Activated naive CD4-positive, alpha-beta T cell treated with anti-CD3 and anti-CD28 coated beads, Interleukin-2, amount 10 ng/mL, durations not matched to agents 7 days and 5 days (primary cell): ENCODE measurements around the gene MSMB.

Experiments
- CTCF ChIA-PET: fragments of 350-600 bp; sonication (Branson Sonifier 250); formaldehyde crosslinking; loops from one replicate; lab custom pipeline; 2021; ENCODE audit warnings: antibody characterized with exemption; lab: Charles Lee
- DNase-seq: peaks from one replicate; pipeline ENCODE4 v3.0.0-alpha.2; 2020
- H3K27ac Mint-ChIP-seq: one replicate; pipeline ENCODE4 v1.8.0; 2021; ENCODE audit warnings: mild to moderate bottlenecking, moderate library complexity, mixed read lengths
- H3K27me3 Mint-ChIP-seq: one replicate; pipeline ENCODE4 v1.8.0; 2021; ENCODE audit warnings: mild to moderate bottlenecking, mixed read lengths
- H3K36me3 Mint-ChIP-seq: one replicate; pipeline ENCODE4 v1.8.0; 2021; ENCODE audit warnings: mixed read lengths
- H3K4me1 Mint-ChIP-seq: one replicate; pipeline ENCODE4 v1.8.0; 2021; ENCODE audit warnings: mixed read lengths
- H3K4me3 Mint-ChIP-seq: one replicate; pipeline ENCODE4 v1.8.0; 2021; ENCODE audit warnings: mild to moderate bottlenecking, moderate library complexity, mixed read lengths
- H3K9me3 Mint-ChIP-seq: one replicate; pipeline ENCODE4 v1.8.0; 2021; ENCODE audit warnings: mixed read lengths

MSMB gene

DNA sequence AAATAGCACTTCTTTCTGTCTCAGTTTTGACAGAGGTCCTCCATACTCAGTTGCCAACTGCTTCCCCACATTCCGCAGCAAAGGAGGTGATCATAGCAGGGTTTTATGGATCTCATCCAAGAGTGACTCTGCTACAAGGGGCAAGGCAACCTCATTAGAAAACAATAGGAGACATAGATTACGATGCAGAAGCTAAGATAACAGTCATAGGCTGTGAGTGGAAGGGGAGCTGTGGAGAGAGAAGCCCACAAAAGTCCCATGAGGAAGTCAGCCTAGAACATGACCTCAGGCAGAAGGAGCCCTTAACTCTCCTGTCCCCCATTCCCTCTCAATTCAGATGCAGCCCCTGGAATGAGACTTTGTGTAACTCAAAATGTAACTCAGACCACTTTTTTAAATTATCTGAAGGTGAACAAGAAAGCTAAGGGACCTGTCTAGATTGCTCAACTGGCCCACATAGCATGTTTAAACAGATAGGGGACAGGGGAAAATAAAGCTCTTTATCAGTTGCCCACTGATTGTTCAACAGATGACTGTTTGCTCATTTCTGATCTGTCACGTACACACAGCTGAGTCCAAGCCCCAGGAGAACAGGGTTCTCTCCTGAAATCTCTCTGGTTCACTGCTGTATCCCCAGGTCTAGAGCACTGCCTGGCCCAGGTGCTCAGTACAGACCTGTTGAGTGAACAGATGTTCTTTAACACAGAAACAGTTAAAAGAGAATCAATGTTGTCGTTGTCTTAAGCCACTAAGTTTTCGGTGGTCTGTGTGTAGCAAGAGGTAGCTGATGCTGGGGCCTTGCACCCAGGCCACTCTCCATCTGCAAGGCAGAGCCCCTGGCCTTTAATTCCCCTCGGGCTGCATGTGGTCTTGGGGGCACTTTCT, 14.2 kb downstream of the MSMB start:
- Mint-ChIP-seq H3K4me1 (peaks cover 42% of the 10 kb centered on the region), H3K36me3 (peaks cover 11% of the 10 kb centered on the region), H3K27ac (no peak overlapping the region), H3K27me3 (peaks cover 13% of the 10 kb centered on the region), H3K4me3 (peak overlapping the region; percentile 2), H3K9me3 (no peaks in the 10 kb centered on the region)
- CTCF ChIA-PET: interaction anchor here (0.7 to 1.5 kb wide), 3 partner anchors 12 to 237 kb away, joined by 3 to 4 read pairs (median 3); no protein-coding TSS in a partner anchor
- DNase-seq: no peak

- peak within 1 kb of the TSS; percentile 92 for H3K27ac Mint-ChIP-seq
- CTCF ChIA-PET: interaction anchor here (1.4 to 3.0 kb wide), 5 partner anchors 12 to 780 kb away, joined by 4 to 19 read pairs (median 7); no protein-coding TSS in a partner anchor
- H3K4me1 Mint-ChIP-seq: peaks cover 55% of the 10 kb centered on the region
- H3K9me3 Mint-ChIP-seq: no peaks in the 10 kb centered on the region
- DNase-seq: peak; percentile 98
- H3K4me3 Mint-ChIP-seq: peak within 1 kb of the TSS; percentile 95
- H3K36me3 Mint-ChIP-seq: peaks cover 17% of the 10 kb centered on the region
- H3K27me3 Mint-ChIP-seq: peaks cover 4% of the 10 kb centered on the region
These were observed 15.8 kb downstream of the MSMB start, which contains the start of gene NCOA4 for GRCh38 chr10:46030091-46030937. Gene NCOA4 (minus strand): TSS chr10:46030623. CDS start chr10:46016680, 13,943 bp downstream.

- peaks cover 4% of the 10 kb centered on the region for H3K27me3 Mint-ChIP-seq
- H3K27ac Mint-ChIP-seq: peak overlapping the region; percentile 92
- no peak for DNase-seq
- peak overlapping the region; percentile 95 for H3K4me3 Mint-ChIP-seq
- H3K36me3 Mint-ChIP-seq: peaks cover 17% of the 10 kb centered on the region
- H3K9me3 Mint-ChIP-seq: no peaks in the 10 kb centered on the region
- peaks cover 62% of the 10 kb centered on the region for H3K4me1 Mint-ChIP-seq
- CTCF ChIA-PET: interaction anchor here (0.9 to 3.0 kb wide), 7 partner anchors 9 to 795 kb away, joined by 3 to 19 read pairs (median 5); no protein-coding TSS in a partner anchor
These were observed 16.5 kb downstream of the MSMB start for GRCh38 chr10:46029461-46030030.

DNA sequence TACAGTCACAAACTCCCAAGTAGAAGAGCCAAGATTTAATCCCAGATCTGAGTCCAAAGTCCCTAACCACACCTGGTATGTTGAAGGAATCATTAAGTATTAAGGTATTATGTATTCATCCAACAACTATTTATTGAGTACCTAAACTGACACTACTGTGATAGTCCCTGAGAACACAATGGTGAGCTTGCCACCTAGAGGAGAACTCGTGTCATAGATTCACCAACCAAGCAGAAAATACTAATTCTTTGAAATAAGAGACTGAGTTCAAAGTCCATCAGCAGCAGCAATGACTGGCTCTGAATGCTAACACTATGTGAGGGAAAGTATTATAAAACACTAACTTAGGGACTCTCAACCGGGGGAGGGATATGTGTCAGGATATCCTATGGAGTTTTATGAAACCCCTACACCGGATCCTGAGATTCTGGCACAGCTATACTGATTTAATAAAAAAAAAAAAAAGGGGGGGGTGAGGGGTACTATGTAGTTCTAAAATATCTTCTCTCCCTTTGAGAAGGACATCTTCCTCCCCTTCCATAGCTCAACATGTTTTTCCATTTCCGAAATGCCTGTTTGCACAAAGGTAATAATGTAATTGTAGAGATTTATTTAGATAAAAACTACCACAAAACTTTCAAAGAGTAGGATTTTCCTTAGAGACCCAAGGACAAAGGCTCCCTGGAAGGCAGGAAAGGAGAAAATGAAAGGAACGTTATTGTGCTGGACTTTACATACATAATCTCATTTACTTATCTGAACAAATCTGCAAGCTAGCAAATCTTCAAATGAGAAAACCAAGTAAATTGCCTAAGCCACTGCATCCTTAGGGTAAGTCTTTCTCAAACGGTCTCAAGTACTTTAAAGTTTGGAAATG, 17.2 kb downstream of the MSMB start:
- DNase-seq: peak; percentile 54
- Mint-ChIP-seq H3K9me3 (no peaks in the 10 kb centered on the region), H3K27ac (peak overlapping the region; percentile 92), H3K4me1 (peaks cover 68% of the 10 kb centered on the region), H3K27me3 (peaks cover 4% of the 10 kb centered on the region), H3K36me3 (peaks cover 17% of the 10 kb centered on the region), H3K4me3 (peak overlapping the region; percentile 95)
- CTCF ChIA-PET: interaction anchor here (0.9 to 3.0 kb wide), 9 partner anchors 10 to 794 kb away, joined by 3 to 19 read pairs (median 5); no protein-coding TSS in a partner anchor

- no peaks in the 10 kb centered on the region for H3K9me3 Mint-ChIP-seq
- CTCF ChIA-PET: interaction anchor here (1.0 kb wide), 1 partner anchor 10 kb away, joined by 4 read pairs; no protein-coding TSS in a partner anchor
- H3K36me3 Mint-ChIP-seq: peaks cover 23% of the 10 kb centered on the region
- H3K27ac Mint-ChIP-seq: no peak overlapping the region
- H3K27me3 Mint-ChIP-seq: peaks cover 4% of the 10 kb centered on the region
- H3K4me1 Mint-ChIP-seq: peaks cover 83% of the 10 kb centered on the region
- no peak for DNase-seq
- no peak overlapping the region for H3K4me3 Mint-ChIP-seq
These were observed 20.0 kb downstream of the MSMB start for GRCh38 chr10:46026106-46026505.

DNA sequence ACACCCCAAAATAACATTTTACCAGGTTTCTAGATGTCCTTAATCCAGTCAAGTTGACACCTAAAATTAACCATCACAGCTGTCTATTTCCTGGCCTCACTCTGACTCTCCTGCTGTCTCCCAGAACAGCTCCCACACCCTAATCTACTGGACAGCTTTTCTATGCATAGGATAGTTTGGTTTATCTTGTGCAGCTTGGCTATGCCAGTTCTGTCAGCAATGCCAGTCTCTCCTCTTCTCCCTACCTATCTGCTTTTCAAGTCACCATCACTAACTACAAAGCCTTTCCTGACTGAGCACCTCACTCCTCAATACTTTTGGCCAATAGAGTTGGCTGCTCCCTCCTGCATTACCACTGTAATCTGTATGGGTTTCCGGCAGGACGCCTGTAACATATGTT, 20.7 kb downstream of the MSMB start:
- no peak overlapping the region for H3K4me3 Mint-ChIP-seq
- H3K4me1 Mint-ChIP-seq: peaks cover 84% of the 10 kb centered on the region
- H3K9me3 Mint-ChIP-seq: no peaks in the 10 kb centered on the region
- no peak for DNase-seq
- no peak overlapping the region for H3K27ac Mint-ChIP-seq
- peaks cover 23% of the 10 kb centered on the region for H3K36me3 Mint-ChIP-seq
- H3K27me3 Mint-ChIP-seq: peaks cover 1% of the 10 kb centered on the region
- CTCF ChIA-PET: interaction anchor here (1.4 kb wide), 1 partner anchor 18 kb away, joined by 6 read pairs; no protein-coding TSS in a partner anchor

GRCh38 chr10:46024948-46025347, 21.1 kb downstream of the MSMB start:
- no peak overlapping the region for H3K4me3 Mint-ChIP-seq
- DNase-seq: no peak
- no peaks in the 10 kb centered on the region for H3K9me3 Mint-ChIP-seq
- H3K36me3 Mint-ChIP-seq: peaks cover 23% of the 10 kb centered on the region
- H3K4me1 Mint-ChIP-seq: peaks cover 88% of the 10 kb centered on the region
- CTCF ChIA-PET: interaction anchor here (1.4 kb wide), 1 partner anchor 17 kb away, joined by 6 read pairs; no protein-coding TSS in a partner anchor
- no peaks in the 10 kb centered on the region for H3K27me3 Mint-ChIP-seq
- no peak overlapping the region for H3K27ac Mint-ChIP-seq

DNA sequence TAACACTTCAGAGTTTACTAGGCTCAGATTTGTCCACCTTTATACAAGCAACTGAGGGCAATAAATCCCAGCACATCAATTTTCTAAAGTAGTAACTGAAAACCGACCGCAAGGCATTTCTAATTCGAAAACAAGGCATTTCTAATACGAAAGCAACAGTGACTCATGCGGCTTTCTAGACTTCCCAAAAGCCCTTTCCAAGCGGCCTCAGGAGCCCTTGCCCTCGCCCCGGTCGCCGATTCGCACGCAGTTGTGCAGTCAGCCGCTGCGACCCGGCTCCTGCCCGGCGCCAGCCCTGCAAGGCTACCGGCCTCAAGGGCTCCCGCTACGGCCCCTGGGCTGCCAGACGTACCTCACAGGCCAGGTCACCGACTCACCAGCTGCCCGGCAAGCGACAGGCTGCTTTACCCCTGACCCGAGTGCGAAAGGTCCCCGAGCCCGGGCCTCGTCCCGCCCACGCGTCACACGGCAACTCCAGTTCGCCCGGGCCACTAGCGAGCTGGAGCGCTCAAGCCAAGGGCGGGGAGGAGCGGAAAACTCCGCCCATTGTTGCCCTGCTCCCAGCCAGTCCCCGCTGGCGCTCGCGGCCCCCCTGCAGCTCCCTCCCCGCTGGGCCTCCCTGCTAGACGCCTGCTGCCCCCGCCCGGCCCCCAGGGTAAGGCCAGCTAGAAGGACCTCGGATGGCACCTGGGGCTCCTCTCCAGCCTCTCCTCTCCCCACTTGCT, 22.9 kb downstream of the MSMB start:
- H3K9me3 Mint-ChIP-seq: no peaks in the 10 kb centered on the region
- DNase-seq: peak; percentile 90
- CTCF ChIA-PET: no interaction called here
- H3K27ac Mint-ChIP-seq: peak overlapping the region; percentile 81
- peaks cover 86% of the 10 kb centered on the region for H3K4me1 Mint-ChIP-seq
- no peaks in the 10 kb centered on the region for H3K27me3 Mint-ChIP-seq
- H3K36me3 Mint-ChIP-seq: peaks cover 22% of the 10 kb centered on the region
- H3K4me3 Mint-ChIP-seq: peak overlapping the region; percentile 78

DNA sequence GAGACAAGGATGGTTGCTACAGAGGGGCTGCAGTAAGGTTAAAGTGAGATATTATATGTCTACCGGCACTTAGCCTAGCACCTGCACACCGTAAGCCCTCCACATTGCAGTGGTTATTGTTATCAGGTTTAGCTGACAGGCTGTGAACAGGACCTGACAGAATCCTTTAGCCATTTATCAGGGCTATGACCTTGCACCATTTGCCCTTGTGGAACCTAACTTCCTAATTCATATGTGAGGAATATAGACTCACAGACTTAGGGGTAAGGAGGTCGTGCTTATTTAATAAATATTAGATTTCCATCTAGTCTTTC, 25.8 kb downstream of the MSMB start:
- H3K4me3 Mint-ChIP-seq: no peak overlapping the region
- no peak overlapping the region for H3K27ac Mint-ChIP-seq
- H3K27me3 Mint-ChIP-seq: no peaks in the 10 kb centered on the region
- H3K36me3 Mint-ChIP-seq: peaks cover 18% of the 10 kb centered on the region
- H3K9me3 Mint-ChIP-seq: no peaks in the 10 kb centered on the region
- no peak for DNase-seq
- peaks cover 63% of the 10 kb centered on the region for H3K4me1 Mint-ChIP-seq
- CTCF ChIA-PET: no interaction called here

GRCh38 chr10:46019569-46020343, 26.3 kb downstream of the MSMB start:
- CTCF ChIA-PET: interaction anchor here (1.6 to 3.0 kb wide), 2 partner anchors 9 to 34 kb away, joined by 3 to 19 read pairs; no protein-coding TSS in a partner anchor
- peaks cover 58% of the 10 kb centered on the region for H3K4me1 Mint-ChIP-seq
- peaks cover 23% of the 10 kb centered on the region for H3K36me3 Mint-ChIP-seq

GRCh38 chr10:46019177-46019528, 26.9 kb downstream of the MSMB start:
- Mint-ChIP-seq H3K27me3 (no peaks in the 10 kb centered on the region), H3K4me1 (peaks cover 53% of the 10 kb centered on the region), H3K4me3 (no peak overlapping the region), H3K9me3 (no peaks in the 10 kb centered on the region), H3K27ac (peak overlapping the region; percentile 11), H3K36me3 (peaks cover 29% of the 10 kb centered on the region)
- DNase-seq: no peak
- CTCF ChIA-PET: interaction anchor here (1.6 to 3.0 kb wide), 2 partner anchors 10 to 34 kb away, joined by 3 to 19 read pairs; no protein-coding TSS in a partner anchor

More at GRCh38 chr10:46019569-46020343, 26.3 kb downstream of the MSMB start:
- no peak overlapping the region for H3K27ac Mint-ChIP-seq
- H3K4me3 Mint-ChIP-seq: no peak overlapping the region
- H3K27me3 Mint-ChIP-seq: no peaks in the 10 kb centered on the region
- no peak for DNase-seq
- no peaks in the 10 kb centered on the region for H3K9me3 Mint-ChIP-seq
